Hematopoietic multipotent progenitor cell treated with erythropoietin and hydrocortisone succinate and interleukin-3 and kit ligand, for 17 days (in vitro differentiated cells): Measurements from ENCODE around the gene TC2N.
"Not testable (repeated sequence)": the region's sequence is repeated elsewhere in the genome, so short reads cannot be mapped to it uniquely, and the experiment has no call there.

Experiments
- DNase-seq: peaks from one replicate; pipeline ENCODE4 v3.0.0-alpha.2; 2015; ENCODE audit warnings: low spot score

TC2N gene

GRCh38 chr14:91869556-91869955 lies 2.2 kb upstream of the TC2N start:
- DNase-seq, result no peak

- no peak for DNase-seq
Observed at GRCh38 chr14:91866511-91867295, 633 bp downstream of the TC2N start.

GRCh38 chr14:91866061-91866460 lies 1.3 kb downstream of the TC2N start:
- no peak for DNase-seq

GRCh38 chr14:91862417-91862816 lies 4.9 kb downstream of the TC2N start:
- DNase-seq, result no peak

- DNase-seq, result no peak
Observed at GRCh38 chr14:91861091-91861490, 6.2 kb downstream of the TC2N start.

GRCh38 chr14:91860238-91860637 lies 7.1 kb downstream of the TC2N start:
- no peak for DNase-seq

- no peak for DNase-seq
Observed at GRCh38 chr14:91858536-91859275, 8.6 kb downstream of the TC2N start.

GRCh38 chr14:91857614-91858013 lies 9.7 kb downstream of the TC2N start:
- DNase-seq, result no peak

GRCh38 chr14:91854327-91854934 lies 12.9 kb downstream of the TC2N start:
- DNase-seq, result no peak

GRCh38 chr14:91851563-91851962 lies 15.8 kb downstream of the TC2N start:
- DNase-seq, result no peak

GRCh38 chr14:91848504-91849001 lies 18.8 kb downstream of the TC2N start:
- no peak for DNase-seq

- DNase-seq, result no peak
Observed at GRCh38 chr14:91847693-91848092, 19.6 kb downstream of the TC2N start.

GRCh38 chr14:91845652-91846051 lies 21.7 kb downstream of the TC2N start:
- no peak for DNase-seq

- not testable (repeated sequence) for DNase-seq
Observed at GRCh38 chr14:91845056-91845455, 22.3 kb downstream of the TC2N start.

GRCh38 chr14:91844029-91844428 lies 23.3 kb downstream of the TC2N start:
- no peak for DNase-seq

- no peak for DNase-seq
Observed at GRCh38 chr14:91843437-91843836, 23.9 kb downstream of the TC2N start.

GRCh38 chr14:91841065-91841464 lies 26.3 kb downstream of the TC2N start:
- no peak for DNase-seq

- DNase-seq, result no peak
Observed at GRCh38 chr14:91839749-91840148, 27.6 kb downstream of the TC2N start.

- DNase-seq, result no peak
Observed at GRCh38 chr14:91837076-91837475, 30.3 kb downstream of the TC2N start.

GRCh38 chr14:91835920-91836843 lies 31.2 kb downstream of the TC2N start:
- peak; percentile 13 for DNase-seq

- no peak for DNase-seq
Observed at GRCh38 chr14:91835197-91835919, 32.0 kb downstream of the TC2N start.
